NT2/D1 (cell line): Measurements from ENCODE around the gene SNAP29.
A peak's percentile ranks its signal among the peaks of the same experiment; 100 is the strongest.

Experiments
- DNase-seq: peaks from one replicate; pipeline ENCODE4 v3.0.0-alpha.2; 2011; ENCODE audit warnings: low read depth, low spot score
- H3K27me3 ChIP-seq: 2 replicates; pipeline ENCODE4 v1.6.0; 2011; ENCODE audit warnings: mild to moderate bottlenecking; ENCODE audit not compliant: insufficient read length, insufficient read depth
- H3K36me3 ChIP-seq: 2 replicates; pipeline ENCODE4 v1.6.1; 2011; ENCODE audit warnings: mild to moderate bottlenecking, low read length, mixed read lengths; ENCODE audit not compliant: insufficient read depth, insufficient read length
- H3K4me1 ChIP-seq: 2 replicates; pipeline ENCODE4 v1.5.1; 2011; ENCODE audit not compliant: insufficient read depth, insufficient read length
- H3K4me3 ChIP-seq: 2 replicates; pipeline ENCODE4 v1.5.1; 2011; ENCODE audit warnings: low read depth; ENCODE audit not compliant: insufficient read length
- H3K9ac ChIP-seq: 2 replicates; pipeline ENCODE4 v1.6.0; 2011; ENCODE audit warnings: low read depth; ENCODE audit not compliant: insufficient read length
- H3K9me3 ChIP-seq: 2 replicates; pipeline ENCODE4 v1.5.1; 2011; ENCODE audit warnings: mild to moderate bottlenecking, low read length; ENCODE audit not compliant: insufficient read depth
- SUZ12 ChIP-seq: IDR thresholded peaks from 2 replicates; pipeline ENCODE4 v1.6.1; 2011; ENCODE audit not compliant: insufficient read length, insufficient read depth; ENCODE audit errors: extremely low read depth
- YY1 ChIP-seq: IDR thresholded peaks from 2 replicates; pipeline ENCODE4 v1.6.1; 2011; ENCODE audit not compliant: insufficient read length, insufficient read depth
- ZNF274 ChIP-seq: IDR thresholded peaks from 2 replicates; pipeline ENCODE4 v1.6.1; 2011; ENCODE audit warnings: mild to moderate bottlenecking, low read depth, low read length

The SNAP29 gene

DNA sequence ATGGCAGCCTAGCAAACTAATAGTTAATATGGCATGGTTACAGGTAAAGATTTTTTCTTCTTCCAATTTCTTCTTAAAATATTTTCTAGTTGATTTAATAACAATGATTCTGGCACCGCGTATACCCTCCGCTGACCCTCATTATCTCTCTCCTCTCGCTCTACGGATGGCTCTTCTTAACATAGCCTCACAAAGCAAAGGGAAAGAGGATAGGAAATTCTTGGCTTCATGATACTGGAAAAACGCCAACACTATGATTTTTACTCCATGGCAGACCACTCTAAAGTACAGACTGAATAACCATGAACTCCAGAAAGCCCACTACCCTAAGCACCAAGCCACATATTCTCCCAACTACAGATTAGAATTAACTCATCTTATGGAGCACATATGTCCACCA, 6.3 kb upstream of the SNAP29 start:
- H3K9me3 ChIP-seq = no peaks in the 10 kb centered on the region
- TF ChIP-seq SUZ12 (no peak), YY1 (no peak), ZNF274 (no peak)
- DNase-seq = no peak
- no peaks in the 10 kb centered on the region for H3K36me3 ChIP-seq
- H3K4me1 ChIP-seq = peaks cover 2% of the 10 kb centered on the region
- H3K27me3 ChIP-seq = no peaks in the 10 kb centered on the region
- H3K9ac ChIP-seq = no peak overlapping the region
- no peak overlapping the region for H3K4me3 ChIP-seq

GRCh38 chr22:20853236-20853660, 5.6 kb upstream of the SNAP29 start:
- no peaks in the 10 kb centered on the region for H3K36me3 ChIP-seq
- no peaks in the 10 kb centered on the region for H3K27me3 ChIP-seq
- DNase-seq = no peak
- H3K9me3 ChIP-seq = no peaks in the 10 kb centered on the region
- H3K4me1 ChIP-seq = peaks cover 2% of the 10 kb centered on the region
- TF ChIP-seq SUZ12 = no peak
- TF ChIP-seq ZNF274 = no peak
- no peak for TF ChIP-seq YY1
- no peak overlapping the region for H3K9ac ChIP-seq
- H3K4me3 ChIP-seq = no peak overlapping the region

GRCh38 chr22:20857247-20857643, 1.6 kb upstream of the SNAP29 start:
- Histone ChIP-seq H3K9ac (peak overlapping the region; percentile 76), H3K9me3 (no peaks in the 10 kb centered on the region), H3K36me3 (peaks cover 10% of the 10 kb centered on the region), H3K4me1 (no peaks in the 10 kb centered on the region), H3K4me3 (peak overlapping the region; percentile 67), H3K27me3 (no peaks in the 10 kb centered on the region)
- TF ChIP-seq YY1 (no peak), ZNF274 (no peak), SUZ12 (no peak)
- no peak for DNase-seq

DNA sequence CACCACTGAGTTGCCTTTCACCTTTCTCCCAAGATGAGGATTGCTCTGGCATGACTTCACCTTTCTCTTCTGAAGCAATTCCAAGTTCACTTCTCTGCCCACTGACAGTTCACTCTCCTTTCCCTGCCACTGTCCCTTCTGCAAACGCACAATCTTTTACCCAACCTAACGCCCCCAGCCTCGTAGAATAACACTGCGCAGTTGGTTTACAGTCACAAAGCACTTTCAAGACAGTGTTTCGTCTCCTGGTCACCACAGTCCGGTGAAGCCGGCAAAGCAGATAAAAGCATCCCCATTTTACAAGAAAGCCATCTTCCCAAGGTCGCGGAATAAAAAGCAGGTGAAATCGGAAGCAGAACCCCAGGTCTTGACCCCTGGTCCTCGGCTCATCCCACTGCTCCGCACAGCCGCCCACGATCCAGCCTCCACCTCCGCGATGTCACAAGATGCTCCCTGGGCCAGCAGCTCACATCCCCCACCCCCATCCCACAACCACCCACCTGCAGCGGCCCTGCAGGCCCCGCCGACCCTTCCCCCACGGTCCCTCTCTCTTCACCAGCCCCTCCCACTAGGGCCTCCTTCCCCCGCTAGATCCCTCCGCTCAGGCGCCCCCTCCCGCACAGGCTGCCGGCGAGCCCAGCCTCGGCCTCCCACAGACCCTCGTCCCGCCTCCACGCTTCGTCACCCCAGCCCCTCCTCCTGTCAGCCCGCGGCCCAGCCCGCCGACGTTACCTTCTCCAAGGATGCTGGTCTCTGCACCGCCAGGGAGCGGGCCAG, 781 bp upstream of the SNAP29 start:
- peak overlapping the region; percentile 76 for H3K9ac ChIP-seq
- H3K36me3 ChIP-seq = peaks cover 14% of the 10 kb centered on the region
- peak; percentile 70 for DNase-seq
- no peak for TF ChIP-seq ZNF274
- TF ChIP-seq SUZ12 = no peak
- H3K4me3 ChIP-seq = peak overlapping the region; percentile 67
- H3K4me1 ChIP-seq = no peaks in the 10 kb centered on the region
- no peaks in the 10 kb centered on the region for H3K9me3 ChIP-seq
- no peaks in the 10 kb centered on the region for H3K27me3 ChIP-seq

- H3K36me3 ChIP-seq = peaks cover 22% of the 10 kb centered on the region
- no peaks in the 10 kb centered on the region for H3K9me3 ChIP-seq
- peak overlapping the region; percentile 90 for H3K9ac ChIP-seq
- DNase-seq = no peak
- peak overlapping the region; percentile 68 for H3K4me3 ChIP-seq
- no peaks in the 10 kb centered on the region for H3K4me1 ChIP-seq
- TF ChIP-seq SUZ12 (no peak), ZNF274 (no peak), YY1 (no peak)
- no peaks in the 10 kb centered on the region for H3K27me3 ChIP-seq
Measured at GRCh38 chr22:20859615-20860014, 808 bp downstream of the SNAP29 start.

- no peaks in the 10 kb centered on the region for H3K27me3 ChIP-seq
- TF ChIP-seq YY1 (no peak), SUZ12 (no peak), ZNF274 (no peak)
- H3K9me3 ChIP-seq = no peaks in the 10 kb centered on the region
- no peak overlapping the region for H3K4me3 ChIP-seq
- H3K9ac ChIP-seq = no peak overlapping the region
- peaks cover 36% of the 10 kb centered on the region for H3K36me3 ChIP-seq
- no peaks in the 10 kb centered on the region for H3K4me1 ChIP-seq
- DNase-seq = no peak
Measured at GRCh38 chr22:20862540-20862939, 3.7 kb downstream of the SNAP29 start.

DNA sequence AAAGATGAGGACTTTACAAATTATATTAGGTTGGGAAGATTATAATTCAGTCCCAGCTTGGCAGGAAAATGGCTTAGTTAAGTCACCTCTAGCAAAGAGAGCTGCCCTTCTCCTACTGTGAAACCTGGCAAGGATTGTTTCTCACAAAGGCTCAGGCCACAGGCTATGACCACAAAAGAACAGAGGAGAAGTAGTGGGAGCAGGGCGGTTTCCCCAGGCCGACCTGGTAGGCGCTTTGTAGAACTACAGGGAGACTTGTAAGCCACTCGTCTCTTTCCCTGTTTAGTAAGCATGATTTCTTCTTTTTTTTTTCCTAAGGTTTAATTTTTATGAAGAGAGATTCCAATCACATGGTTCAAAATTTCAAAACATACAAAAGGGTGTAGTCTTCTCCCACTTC, 4.6 kb downstream of the SNAP29 start:
- peaks cover 36% of the 10 kb centered on the region for H3K36me3 ChIP-seq
- no peak overlapping the region for H3K9ac ChIP-seq
- H3K9me3 ChIP-seq = no peaks in the 10 kb centered on the region
- no peak overlapping the region for H3K4me3 ChIP-seq
- no peak for DNase-seq
- no peaks in the 10 kb centered on the region for H3K27me3 ChIP-seq
- no peak for TF ChIP-seq ZNF274
- no peak for TF ChIP-seq YY1
- TF ChIP-seq SUZ12 = no peak
- H3K4me1 ChIP-seq = no peaks in the 10 kb centered on the region
